A673 (cell line): Measurements from ENCODE around the gene MCUR1. TPM values are rescaled to one million over a fixed set of nuclear protein-coding genes. Genes with fewer than 3 reads are reported as not detected.

Experiments used
- BruUV-seq: library from RNA; stranded (reverse); fragments of 400-500 nt; replicated peaks from 2 replicates; lab custom pipeline; 2021; lab: Mats Ljungman, UMichigan
- CTCF ChIA-PET: fragments of 300-600 bp; sonication (Branson Sonifier 250); formaldehyde crosslinking; loops from one replicate; lab custom pipeline; 2022; ENCODE audit warnings: antibody characterized with exemption; lab: Charles Lee
- POLR2A ChIA-PET: fragments of 300-600 bp; sonication (Branson Sonifier 250); formaldehyde crosslinking; loops from one replicate; lab custom pipeline; 2022; ENCODE audit warnings: antibody characterized with exemption; ENCODE audit not compliant: low non-redundant PET; lab: Charles Lee
- DNase-seq: peaks from one replicate; pipeline ENCODE4 v3.0.0-alpha.2; 2015; ENCODE audit warnings: low spot score
- H3K27ac ChIP-seq: fragments of 200-600 bp; sonication (generic); 2 replicates; pipeline ENCODE4 v1.5.1; 2016; ENCODE audit warnings: mixed run types, low read depth, mild to moderate bottlenecking, mixed read lengths, antibody characterized with exemption, low read length; ENCODE audit not compliant: poor library complexity, severe bottlenecking
- H3K27me3 ChIP-seq: fragments of 200-600 bp; sonication (generic); replicated peaks from 2 replicates; pipeline ENCODE4 v1.6.1; 2017; ENCODE audit warnings: mixed run types, low read depth, mild to moderate bottlenecking, mixed read lengths, antibody characterized with exemption, low read length; ENCODE audit not compliant: insufficient read depth, poor library complexity
- H3K36me3 ChIP-seq: fragments of 200-600 bp; sonication (generic); 2 replicates; pipeline ENCODE4 v1.6.1; 2016; ENCODE audit warnings: mixed run types, mild to moderate bottlenecking, mixed read lengths, antibody characterized with exemption, low read length; ENCODE audit not compliant: insufficient read depth, poor library complexity, severe bottlenecking
- H3K4me1 ChIP-seq: fragments of 200-600 bp; sonication (generic); 2 replicates; pipeline ENCODE4 v1.6.1; 2017; ENCODE audit warnings: mixed run types, mild to moderate bottlenecking, mixed read lengths, antibody characterized with exemption, low read length; ENCODE audit not compliant: insufficient read depth, poor library complexity, severe bottlenecking
- H3K4me3 ChIP-seq: fragments of 200-600 bp; sonication (generic); 2 replicates; pipeline ENCODE4 v1.5.1; 2016; ENCODE audit warnings: low read depth, mixed run types, mild to moderate bottlenecking, mixed read lengths, low read length; ENCODE audit not compliant: poor library complexity, severe bottlenecking
- H3K9me3 ChIP-seq: fragments of 200-600 bp; sonication (generic); 2 replicates; pipeline ENCODE4 v1.6.1; 2016; ENCODE audit warnings: mixed run types, low read depth, mild to moderate bottlenecking, mixed read lengths, antibody characterized with exemption, low read length; ENCODE audit not compliant: poor library complexity, severe bottlenecking
- CTCF ChIP-seq: fragments of 300-800, 200-600 bp; sonication (generic); conservative IDR thresholded peaks from 2 replicates; pipeline ENCODE4 v1.5.1; 2017; ENCODE audit warnings: low read depth, mild to moderate bottlenecking, antibody characterized with exemption, low read length, moderate library complexity, mixed read lengths
- EZH2 ChIP-seq: fragments of 200-600 bp; sonication (generic); IDR thresholded peaks from 2 replicates; pipeline ENCODE4 v1.6.1; 2017; ENCODE audit warnings: borderline replicate concordance, low read depth, mild to moderate bottlenecking, mixed read lengths, antibody characterized with exemption, low read length; ENCODE audit not compliant: poor library complexity, severe bottlenecking
- intact Hi-C: fragments of 100-400 bp; cut with micrococcal nuclease; formaldehyde crosslinking; loops from one replicate; pipeline ENCODE4 v1.10.0; 2022; ENCODE audit not compliant: unreplicated experiment
- total RNA-seq: library from RNA; stranded (reverse); gene quantifications from 2 replicates; pipeline ENCODE4 v1.2.3, GENCODE V29; 2021

Gene MCUR1
- total RNA-seq, 1 experiment from 2014 or later: 56.6 TPM

GRCh38 chr6:13794184-13794583 lies 20.2 kb downstream of the MCUR1 start:
- CTCF ChIA-PET: interaction anchor here (0.6 to 0.7 kb wide), 2 partner anchors 206 to 272 kb away, joined by 3 to 4 read pairs; no protein-coding TSS in a partner anchor
- H3K27ac ChIP-seq: peak overlapping the region; percentile 83
- POLR2A ChIA-PET: interaction anchor here (0.6 kb wide), 1 partner anchor 62 kb away, joined by 3 read pairs; no protein-coding TSS in a partner anchor
- peak; percentile 96 for DNase-seq
- H3K27me3 ChIP-seq: no peaks in the 10 kb centered on the region
- no peak overlapping the region for H3K4me3 ChIP-seq
- intact Hi-C loops: loop anchor here (2.0 to 10.0 kb wide), 3 partner anchors 82 to 351 kb away; partner anchors contain the start of gene RANBP9
- H3K9me3 ChIP-seq: no peaks in the 10 kb centered on the region
- H3K4me1 ChIP-seq: peaks cover 24% of the 10 kb centered on the region
- no TSS peak for BruUV-seq
- TF ChIP-seq CTCF: no peak
- no peak for TF ChIP-seq EZH2
- peaks cover 27% of the 10 kb centered on the region for H3K36me3 ChIP-seq

GRCh38 chr6:13789746-13790145 lies 24.6 kb downstream of the MCUR1 start:
- TF ChIP-seq CTCF (no peak), EZH2 (no peak)
- no peak for DNase-seq
- Histone ChIP-seq H3K4me1 (peaks cover 21% of the 10 kb centered on the region), H3K9me3 (no peaks in the 10 kb centered on the region), H3K27ac (no peak overlapping the region), H3K27me3 (no peaks in the 10 kb centered on the region), H3K4me3 (no peak overlapping the region), H3K36me3 (peaks cover 15% of the 10 kb centered on the region)
- BruUV-seq: no TSS peak
- POLR2A ChIA-PET: no interaction called here
- CTCF ChIA-PET: no interaction called here
- intact Hi-C loops: loop anchor here (5.0 to 10.0 kb wide), 2 partner anchors 77 to 355 kb away; partner anchors contain the start of gene RANBP9

GRCh38 chr6:13788820-13789219 lies 25.5 kb downstream of the MCUR1 start:
- POLR2A ChIA-PET: no interaction called here
- TF ChIP-seq EZH2 (no peak), CTCF (no peak)
- CTCF ChIA-PET: no interaction called here
- Histone ChIP-seq H3K9me3 (no peaks in the 10 kb centered on the region), H3K27me3 (no peaks in the 10 kb centered on the region), H3K4me3 (no peak overlapping the region), H3K36me3 (peaks cover 13% of the 10 kb centered on the region), H3K27ac (no peak overlapping the region), H3K4me1 (peaks cover 11% of the 10 kb centered on the region)
- no TSS peak for BruUV-seq
- intact Hi-C loops: no loop called here
- DNase-seq: no peak
